GM13977 (cell line): ENCODE results near the gene KIAA1614.
A peak's percentile ranks its signal among the peaks of the same experiment; 100 is the strongest.

Source experiments
- DNase-seq: peaks from one replicate; pipeline ENCODE4 v3.0.0; 2012; ENCODE audit warnings: low spot score
- CTCF ChIP-seq: IDR thresholded peaks from 2 replicates; pipeline ENCODE4 v1.5.1; 2012; ENCODE audit warnings: mild to moderate bottlenecking, control low read depth; ENCODE audit not compliant: insufficient read depth; ENCODE audit errors: extremely low read depth, missing control alignments
- in situ Hi-C: fragments of 300-500 bp; cut with MboI; formaldehyde crosslinking; loops from one replicate; pipeline ENCODE4 v1.12.0; 2022; ENCODE audit warnings: low sequenced_read_pairs, low pct_unique_long_range_greater_than_20kb, mixed read lengths, inconsistent platforms; ENCODE audit not compliant: unreplicated experiment

Gene KIAA1614

GRCh38 chr1:180934563-180934962 is 21.9 kb downstream of the KIAA1614 start:
- peak; percentile 57 for DNase-seq
- in situ Hi-C loops: no loop called here
- TF ChIP-seq CTCF: no peak

GRCh38 chr1:180935326-180936109 is 22.8 kb downstream of the KIAA1614 start:
- in situ Hi-C loops: no loop called here
- DNase-seq: peak; percentile 80
- TF ChIP-seq CTCF: no peak

- DNase-seq: no peak
- in situ Hi-C loops: no loop called here
- no peak for TF ChIP-seq CTCF
Observed at GRCh38 chr1:180936110-180937011, 23.7 kb downstream of the KIAA1614 start.

GRCh38 chr1:180937012-180937372 is 24.3 kb downstream of the KIAA1614 start:
- in situ Hi-C loops: no loop called here
- TF ChIP-seq CTCF: no peak
- no peak for DNase-seq

GRCh38 chr1:180937624-180938225 is 25.0 kb downstream of the KIAA1614 start:
- no peak for TF ChIP-seq CTCF
- no peak for DNase-seq
- in situ Hi-C loops: no loop called here

GRCh38 chr1:180939073-180939710 is 26.5 kb downstream of the KIAA1614 start:
- in situ Hi-C loops: no loop called here
- no peak for TF ChIP-seq CTCF
- DNase-seq: no peak
